Measurements from ENCODE around the gene CMSS1.

Gene CMSS1

GRCh38 chr3:99978221-99978620, 160.6 kb downstream of the CMSS1 start:
- in situ Hi-C loops (cut with HindIII; ENCODE audit: low sequenced_read_pairs) = no loop called here

GRCh38 chr3:99980606-99981005, 162.9 kb downstream of the CMSS1 start:
- in situ Hi-C loops (cut with HindIII; ENCODE audit: low sequenced_read_pairs) = no loop called here

GRCh38 chr3:99981138-99981537, 163.5 kb downstream of the CMSS1 start:
- in situ Hi-C loops (cut with HindIII; ENCODE audit: low sequenced_read_pairs) = no loop called here

GRCh38 chr3:99982650-99983049, 165.0 kb downstream of the CMSS1 start:
- in situ Hi-C loops (cut with HindIII; ENCODE audit: low sequenced_read_pairs) = no loop called here

- in situ Hi-C loops (cut with HindIII; ENCODE audit: low sequenced_read_pairs) = no loop called here
Observed at GRCh38 chr3:99984139-99984538, 166.5 kb downstream of the CMSS1 start.

- in situ Hi-C loops (cut with HindIII; ENCODE audit: low sequenced_read_pairs) = no loop called here
Observed at GRCh38 chr3:99984668-99985067, 167.0 kb downstream of the CMSS1 start.

- in situ Hi-C loops (cut with HindIII; ENCODE audit: low sequenced_read_pairs) = no loop called here
Observed at GRCh38 chr3:99990179-99990578, 172.5 kb downstream of the CMSS1 start.

- in situ Hi-C loops (cut with HindIII; ENCODE audit: low sequenced_read_pairs) = no loop called here
Observed at GRCh38 chr3:99997293-99997692, 179.6 kb downstream of the CMSS1 start.

GRCh38 chr3:99999536-99999935, 181.9 kb downstream of the CMSS1 start:
- in situ Hi-C loops (cut with HindIII; ENCODE audit: low sequenced_read_pairs) = no loop called here

GRCh38 chr3:100001083-100001482, 183.4 kb downstream of the CMSS1 start:
- in situ Hi-C loops (cut with HindIII; ENCODE audit: low sequenced_read_pairs) = no loop called here

GRCh38 chr3:100001526-100002270, 184.0 kb downstream of the CMSS1 start:
- in situ Hi-C loops (cut with HindIII; ENCODE audit: low sequenced_read_pairs) = no loop called here

- in situ Hi-C loops (cut with HindIII; ENCODE audit: low sequenced_read_pairs) = no loop called here
Observed at GRCh38 chr3:100002599-100003350, 185.1 kb downstream of the CMSS1 start.

GRCh38 chr3:100003609-100004503, 186.2 kb downstream of the CMSS1 start:
- in situ Hi-C loops (cut with HindIII; ENCODE audit: low sequenced_read_pairs) = no loop called here

GRCh38 chr3:100004931-100005330, 187.3 kb downstream of the CMSS1 start:
- in situ Hi-C loops (cut with HindIII; ENCODE audit: low sequenced_read_pairs) = loop anchor here (5.0 kb wide), 1 partner anchor 48 kb away; no protein-coding TSS in a partner anchor

- in situ Hi-C loops (cut with HindIII; ENCODE audit: low sequenced_read_pairs) = loop anchor here (5.0 kb wide), 1 partner anchor 49 kb away; no protein-coding TSS in a partner anchor
Observed at GRCh38 chr3:100005665-100006393, 188.2 kb downstream of the CMSS1 start.

GRCh38 chr3:100006570-100007271, 189.1 kb downstream of the CMSS1 start:
- in situ Hi-C loops (cut with HindIII; ENCODE audit: low sequenced_read_pairs) = loop anchor here (5.0 kb wide), 1 partner anchor 49 kb away; no protein-coding TSS in a partner anchor

- in situ Hi-C loops (cut with HindIII; ENCODE audit: low sequenced_read_pairs) = loop anchor here (5.0 kb wide), 1 partner anchor 50 kb away; no protein-coding TSS in a partner anchor
Observed at GRCh38 chr3:100007313-100007712, 189.7 kb downstream of the CMSS1 start.

- in situ Hi-C loops (cut with HindIII; ENCODE audit: low sequenced_read_pairs) = loop anchor here (5.0 kb wide), 1 partner anchor 51 kb away; no protein-coding TSS in a partner anchor
Observed at GRCh38 chr3:100008081-100008698, 190.5 kb downstream of the CMSS1 start.
